K562 (cell line): ENCODE measurements around the gene SDHAF1. TPM values are rescaled to one million over a fixed set of nuclear protein-coding genes. Genes with fewer than 3 reads are reported as not detected.

Experiments used
- ARHGAP35 ChIP-seq: fragments of 450-650 bp; IDR thresholded peaks from 2 replicates; pipeline ENCODE4 v1.6.1; 2018; ENCODE audit not compliant: partially characterized antibody
- BACH1 ChIP-seq: fragments of 200-800 bp; sonication (Bioruptor generic); IDR thresholded peaks from 2 replicates; pipeline ENCODE4 v1.6.1; 2016; ENCODE audit warnings: missing genetic modification characterization, missing compliant biosample characterization
- BRD9 ChIP-seq: fragments of 450-650 bp; IDR thresholded peaks from 2 replicates; pipeline ENCODE4 v1.6.1; 2018; ENCODE audit warnings: low read depth; ENCODE audit not compliant: partially characterized antibody
- EP300 ChIP-seq: IDR thresholded peaks from 2 replicates; pipeline ENCODE4 v1.6.1; 2012; ENCODE audit warnings: low read length, improper control_type of control experiment
- EP400 ChIP-seq: fragments of 450-650 bp; IDR thresholded peaks from 2 replicates; pipeline ENCODE4 v1.6.1; 2017; ENCODE audit warnings: antibody characterized with exemption, mild to moderate bottlenecking, moderate library complexity
- HNRNPK ChIP-seq: fragments of 200-400 bp; formaldehyde crosslinking; IDR thresholded peaks from one replicate; pipeline ENCODE4 v1.6.1; 2018; ENCODE audit warnings: mild to moderate bottlenecking, low read depth, low read length; ENCODE audit not compliant: poor library complexity, severe bottlenecking
- ILK ChIP-seq: fragments of 450-650 bp; IDR thresholded peaks from 2 replicates; pipeline ENCODE4 v1.6.1; 2016; ENCODE audit warnings: missing genetic modification characterization, low read depth, mild to moderate bottlenecking, missing compliant biosample characterization, moderate library complexity, borderline replicate concordance
- LARP7 ChIP-seq: fragments of 450-650 bp; IDR thresholded peaks from 2 replicates; pipeline ENCODE4 v1.6.1; 2016
- MAZ ChIP-seq, 2 experiments: fragments of 450-650 bp in 1 of 2; sonication (generic) in 1 of 2; formaldehyde crosslinking; IDR thresholded peaks in 1 of 2; conservative IDR thresholded peaks in 1 of 2; 2 replicates each; pipeline versions ENCODE4 v1.4.0 to v1.5.0; 2020; ENCODE audit warnings: mild to moderate bottlenecking in 1 of 2, missing genetic modification reagents in 1 of 2
- MTA1 ChIP-seq: fragments of 450-650 bp; IDR thresholded peaks from 2 replicates; pipeline ENCODE4 v1.6.1; 2017; ENCODE audit warnings: borderline replicate concordance
- NFIC ChIP-seq: fragments of 450-650 bp; IDR thresholded peaks from 2 replicates; pipeline ENCODE4 v1.6.1; 2017; ENCODE audit warnings: mild to moderate bottlenecking, inconsistent platforms
- PML ChIP-seq: IDR thresholded peaks from 2 replicates; pipeline ENCODE4 v1.6.1; 2012; ENCODE audit warnings: low read length, inconsistent platforms
- PRMT5 ChIP-seq: sonication (generic); formaldehyde crosslinking; IDR thresholded peaks from 2 replicates; pipeline ENCODE4 v1.5.0; 2020; ENCODE audit warnings: missing genetic modification reagents
- SMAD4 ChIP-seq: fragments of 250-450 bp; sonication (Bioruptor Pico); conservative IDR thresholded peaks from 2 replicates; pipeline ENCODE4 v1.8.0; 2021; ENCODE audit warnings: inconsistent platforms, mild to moderate bottlenecking, moderate library complexity
- ZBTB17 ChIP-seq: fragments of 450-650 bp; formaldehyde crosslinking; IDR thresholded peaks from 2 replicates; pipeline ENCODE4 v1.4.0; 2020; ENCODE audit warnings: mild to moderate bottlenecking
- ZFP1 ChIP-seq: fragments of 450-650 bp; formaldehyde crosslinking; IDR thresholded peaks from 2 replicates; pipeline ENCODE4 v1.4.0; 2020; ENCODE audit warnings: mild to moderate bottlenecking, mixed read lengths
- ZNF431 ChIP-seq: sonication (generic); formaldehyde crosslinking; IDR thresholded peaks from 2 replicates; pipeline ENCODE4 v1.8.0; 2022; ENCODE audit warnings: mild to moderate bottlenecking, missing genetic modification reagents
- polyA plus RNA-seq, 8 experiments: library from polyadenylated mRNA; depleted of rRNA in 4 of 8; stranded (reverse) in 5 of 8; unstranded in 3 of 8; fragments of >200 nt; fragmentation: Nextera tagmentation in 2 of 8; fragmentation: Illumina TruSeq in 1 of 8; extraction: Ambion mirVana in 2 of 8; extraction: Trizol in 1 of 8; gene quantifications; 2 replicates each; pipeline versions ENCODE4 v1.2.1 to v1.2.3, GENCODE V29; 2011 to 2014; ENCODE audit warnings: inconsistent platforms in 1 of 8, missing spikeins in 1 of 8
- total RNA-seq, 7 experiments: library from RNA; depleted of rRNA in 6 of 7; stranded (reverse); fragments of >200 nt in 6 of 7; fragmentation: Illumina TruSeq in 2 of 7; extraction: Trizol in 2 of 7; gene quantifications; 2 replicates each; pipeline versions ENCODE4 v1.2.1 to v1.2.3, GENCODE V29; 2011 to 2021; ENCODE audit warnings: low replicate concordance in 1 of 7
- TF ChIP-seq, protein P1 (sequence below): fragments of 450-650 bp; IDR thresholded peaks from one replicate; pipeline ENCODE4 v1.6.1; 2018; ENCODE audit warnings: mild to moderate bottlenecking, moderate library complexity; ENCODE audit not compliant: partially characterized antibody
- TF ChIP-seq, protein P2 (sequence below): fragments of 250-450 bp; sonication (Bioruptor Pico); IDR thresholded peaks from 2 replicates; pipeline ENCODE4 v1.5.0; 2021
- TF ChIP-seq, protein P3 (sequence below): fragments of 450-650 bp; formaldehyde crosslinking; IDR thresholded peaks from 2 replicates; pipeline ENCODE4 v1.4.0; 2022; ENCODE audit warnings: mild to moderate bottlenecking, moderate library complexity
- TF ChIP-seq, protein P4 (sequence below): fragments of 250-450 bp; sonication (Bioruptor Pico); IDR thresholded peaks from 2 replicates; pipeline ENCODE4 v1.5.0; 2021; ENCODE audit warnings: mild to moderate bottlenecking, moderate library complexity
- TF ChIP-seq, protein P5 (sequence below): fragments of 250-450 bp; sonication (Bioruptor Pico); IDR thresholded peaks from 2 replicates; pipeline ENCODE4 v1.8.0; 2021; ENCODE audit warnings: borderline replicate concordance, mild to moderate bottlenecking, moderate library complexity; ENCODE audit not compliant: poor library complexity, severe bottlenecking

SDHAF1 gene
- total and polyA plus RNA-seq, 9 of the 15 experiments (the other 6 are each of a cell fraction or from before 2014, with no cell fraction given): 0.42 to 55.7 (median 18.8) TPM

DNA sequence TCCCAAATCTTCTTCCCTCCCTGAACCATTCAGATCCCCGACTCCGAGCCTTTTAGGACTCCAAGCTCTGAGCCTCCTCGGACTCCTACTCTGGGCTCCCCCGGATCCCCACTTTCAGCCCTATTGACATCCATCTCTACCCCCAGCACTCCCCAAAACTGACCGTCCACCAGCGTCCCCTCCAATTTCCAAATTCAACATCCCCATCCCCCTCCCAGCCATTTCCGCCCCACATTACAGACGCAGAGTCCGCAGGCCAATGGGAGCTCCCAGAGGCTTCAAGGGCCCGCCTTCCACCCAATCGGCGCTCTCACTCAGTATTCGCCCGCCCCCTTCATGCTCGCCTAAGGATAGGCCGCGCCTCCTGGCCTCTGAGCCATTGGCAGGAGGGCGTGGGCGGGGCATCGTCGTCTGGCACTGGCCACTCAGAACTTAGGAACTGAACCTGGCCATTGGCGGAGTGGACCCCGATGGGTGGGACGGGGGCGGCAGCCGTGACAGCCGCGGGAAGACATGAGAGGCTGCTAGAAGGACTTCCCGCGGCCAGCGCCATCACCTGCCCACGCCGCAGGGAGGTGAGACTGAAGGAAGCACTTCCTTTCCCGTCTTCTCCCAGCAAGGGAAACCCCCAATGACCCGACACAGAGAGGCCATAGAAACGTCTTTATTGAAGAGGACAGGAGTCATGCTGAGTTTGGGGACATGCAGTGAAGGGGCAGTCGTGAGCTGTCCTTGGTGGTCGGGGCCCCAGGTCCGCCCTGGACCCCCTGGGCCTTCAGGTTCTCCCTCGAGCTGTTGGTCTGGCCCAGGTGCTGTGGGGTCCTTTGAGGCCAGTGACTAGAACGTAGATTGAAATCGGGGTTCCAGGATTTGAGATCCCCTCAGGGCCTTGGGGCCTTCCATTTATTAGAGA lies 19.3 kb downstream of the SDHAF1 start, which contains the start of gene ALKBH6 (continued):
- no peak for TF ChIP-seq HNRNPK
- TF ChIP-seq MTA1: no peak
- no peak for TF ChIP-seq EP300
- no peak for TF ChIP-seq SMAD4
- TF ChIP-seq BACH1: no peak
- TF ChIP-seq, protein P1, sequence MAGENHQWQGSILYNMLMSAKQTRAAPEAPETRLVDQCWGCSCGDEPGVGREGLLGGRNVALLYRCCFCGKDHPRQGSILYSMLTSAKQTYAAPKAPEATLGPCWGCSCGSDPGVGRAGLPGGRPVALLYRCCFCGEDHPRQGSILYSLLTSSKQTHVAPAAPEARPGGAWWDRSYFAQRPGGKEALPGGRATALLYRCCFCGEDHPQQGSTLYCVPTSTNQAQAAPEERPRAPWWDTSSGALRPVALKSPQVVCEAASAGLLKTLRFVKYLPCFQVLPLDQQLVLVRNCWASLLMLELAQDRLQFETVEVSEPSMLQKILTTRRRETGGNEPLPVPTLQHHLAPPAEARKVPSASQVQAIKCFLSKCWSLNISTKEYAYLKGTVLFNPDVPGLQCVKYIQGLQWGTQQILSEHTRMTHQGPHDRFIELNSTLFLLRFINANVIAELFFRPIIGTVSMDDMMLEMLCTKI: no peak
- peak; percentile 85 for TF ChIP-seq EP400
- TF ChIP-seq NFIC: no peak
- no peak for TF ChIP-seq PRMT5
- TF ChIP-seq LARP7: no peak
- TF ChIP-seq, protein P2, sequence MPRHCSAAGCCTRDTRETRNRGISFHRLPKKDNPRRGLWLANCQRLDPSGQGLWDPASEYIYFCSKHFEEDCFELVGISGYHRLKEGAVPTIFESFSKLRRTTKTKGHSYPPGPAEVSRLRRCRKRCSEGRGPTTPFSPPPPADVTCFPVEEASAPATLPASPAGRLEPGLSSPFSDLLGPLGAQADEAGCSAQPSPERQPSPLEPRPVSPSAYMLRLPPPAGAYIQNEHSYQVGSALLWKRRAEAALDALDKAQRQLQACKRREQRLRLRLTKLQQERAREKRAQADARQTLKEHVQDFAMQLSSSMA (CRISPR knock-in tag): no peak
- TF ChIP-seq, protein P3, sequence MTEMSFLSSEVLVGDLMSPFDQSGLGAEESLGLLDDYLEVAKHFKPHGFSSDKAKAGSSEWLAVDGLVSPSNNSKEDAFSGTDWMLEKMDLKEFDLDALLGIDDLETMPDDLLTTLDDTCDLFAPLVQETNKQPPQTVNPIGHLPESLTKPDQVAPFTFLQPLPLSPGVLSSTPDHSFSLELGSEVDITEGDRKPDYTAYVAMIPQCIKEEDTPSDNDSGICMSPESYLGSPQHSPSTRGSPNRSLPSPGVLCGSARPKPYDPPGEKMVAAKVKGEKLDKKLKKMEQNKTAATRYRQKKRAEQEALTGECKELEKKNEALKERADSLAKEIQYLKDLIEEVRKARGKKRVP (CRISPR knock-in tag): no peak
- TF ChIP-seq, protein P4, sequence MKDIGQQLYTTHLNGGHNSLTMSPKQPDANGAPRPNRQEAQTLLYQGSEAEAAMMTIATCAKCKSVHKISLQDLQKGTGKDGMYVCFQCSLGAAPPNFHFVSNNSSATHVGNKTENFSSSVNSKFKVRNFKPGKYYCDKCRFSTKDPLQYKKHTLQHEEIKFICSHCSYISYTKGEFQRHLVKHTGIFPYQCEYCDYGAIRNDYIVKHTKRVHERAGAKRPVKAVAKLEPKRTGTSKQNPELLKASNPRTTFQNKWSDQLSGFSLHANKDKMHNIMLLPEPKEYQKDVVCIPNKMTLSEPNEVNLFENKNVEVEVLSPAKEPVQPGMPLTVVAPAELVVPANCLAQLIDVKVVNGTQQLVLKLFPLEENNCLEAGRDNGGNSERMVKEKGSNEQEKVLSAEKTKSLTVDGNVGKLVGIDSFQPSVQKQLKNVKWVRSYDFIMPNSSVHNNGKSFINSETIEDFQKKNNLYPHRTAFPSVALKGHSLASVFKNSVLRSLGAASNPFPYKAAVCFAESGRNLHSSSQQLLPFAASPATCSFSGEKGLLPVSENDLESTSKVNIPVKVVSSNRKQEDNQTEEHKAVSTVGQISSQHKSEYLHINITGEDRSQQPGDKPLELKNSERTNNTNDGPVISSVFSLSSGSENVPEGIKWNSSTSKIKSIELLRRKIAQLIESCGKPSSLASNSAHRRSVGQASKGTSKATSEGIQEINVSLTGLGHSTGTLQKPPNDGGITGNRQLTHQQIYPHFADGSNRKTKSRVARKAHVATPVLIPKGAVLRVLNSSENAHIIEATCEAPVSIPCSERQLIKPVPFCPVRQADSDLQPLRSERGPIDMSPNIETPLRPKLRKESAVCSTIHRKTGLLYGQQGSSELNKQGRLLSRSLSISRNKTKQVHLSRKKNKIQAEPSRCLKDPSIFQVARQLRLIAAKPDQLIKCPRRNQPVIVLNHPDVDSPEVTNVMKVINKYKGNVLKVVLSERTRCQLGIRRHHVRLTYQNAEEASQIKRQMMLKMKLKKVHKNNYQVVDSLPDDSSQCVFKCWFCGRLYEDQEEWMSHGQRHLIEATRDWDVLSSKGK (CRISPR knock-in tag): no peak
- no peak for TF ChIP-seq ZFP1 (CRISPR knock-in tag)
- peak; percentile 67; the same call in 1 of the 2 replicates for TF ChIP-seq PML
- TF ChIP-seq, protein P5, sequence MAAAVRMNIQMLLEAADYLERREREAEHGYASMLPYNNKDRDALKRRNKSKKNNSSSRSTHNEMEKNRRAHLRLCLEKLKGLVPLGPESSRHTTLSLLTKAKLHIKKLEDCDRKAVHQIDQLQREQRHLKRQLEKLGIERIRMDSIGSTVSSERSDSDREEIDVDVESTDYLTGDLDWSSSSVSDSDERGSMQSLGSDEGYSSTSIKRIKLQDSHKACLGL (CRISPR knock-in tag): no peak
- no peak for TF ChIP-seq ILK (tag)
- no peak for TF ChIP-seq ZBTB17
- no peak for TF ChIP-seq ARHGAP35
- peak in 1 of 2 experiments; percentile 23; a peak in 2 of 4 replicates for TF ChIP-seq MAZ (CRISPR knock-in tag; conservative IDR thresholded peaks at IDR 0.05 in 1 of 2, IDR thresholded peaks at IDR 0.05 in 1 of 2)
- TF ChIP-seq ZNF431 (CRISPR knock-in tag): no peak
- no peak for TF ChIP-seq BRD9
